Stimulated activated CD8-positive, alpha-beta memory T cell treated with anti-CD3 and anti-CD28 coated beads, Interleukin-12 subunit alpha, Interleukin-12 subunit beta, amount 100 ng/mL, for 24 hours (primary cell): Measurements from ENCODE around the gene LCLAT1.
"Not testable (repeated sequence)": the region's sequence is repeated elsewhere in the genome, so short reads cannot be mapped to it uniquely, and the experiment has no call there.

Source experiments
- DNase-seq: peaks from one replicate; pipeline ENCODE4 v3.0.0-alpha.2; 2020; ENCODE audit errors: extremely low read depth

LCLAT1 gene

GRCh38 chr2:30591186-30591585 lies 144.1 kb downstream of the LCLAT1 start:
- no peak for DNase-seq

GRCh38 chr2:30601375-30601774 lies 154.3 kb downstream of the LCLAT1 start:
- no peak for DNase-seq

- no peak for DNase-seq
Measured at GRCh38 chr2:30605197-30605596, 158.2 kb downstream of the LCLAT1 start.

GRCh38 chr2:30608643-30609042 lies 161.6 kb downstream of the LCLAT1 start:
- DNase-seq: no peak

GRCh38 chr2:30611583-30611982 lies 164.5 kb downstream of the LCLAT1 start:
- no peak for DNase-seq

GRCh38 chr2:30612371-30612770 lies 165.3 kb downstream of the LCLAT1 start:
- DNase-seq: no peak

GRCh38 chr2:30613001-30613400 lies 166.0 kb downstream of the LCLAT1 start:
- no peak for DNase-seq

GRCh38 chr2:30614227-30614626 lies 167.2 kb downstream of the LCLAT1 start:
- not testable (repeated sequence) for DNase-seq

- DNase-seq: no peak
Measured at GRCh38 chr2:30615926-30616325, 168.9 kb downstream of the LCLAT1 start.

GRCh38 chr2:30620102-30620501 lies 173.1 kb downstream of the LCLAT1 start:
- DNase-seq: no peak

- DNase-seq: no peak
Measured at GRCh38 chr2:30621836-30622235, 174.8 kb downstream of the LCLAT1 start.

GRCh38 chr2:30622452-30622851 lies 175.4 kb downstream of the LCLAT1 start:
- no peak for DNase-seq

GRCh38 chr2:30625276-30625675 lies 178.2 kb downstream of the LCLAT1 start:
- no peak for DNase-seq

GRCh38 chr2:30625701-30626100 lies 178.7 kb downstream of the LCLAT1 start:
- DNase-seq: no peak

- no peak for DNase-seq
Measured at GRCh38 chr2:30626397-30626796, 179.4 kb downstream of the LCLAT1 start.

- no peak for DNase-seq
Measured at GRCh38 chr2:30627151-30627550, 180.1 kb downstream of the LCLAT1 start.

- no peak for DNase-seq
Measured at GRCh38 chr2:30628341-30628740, 181.3 kb downstream of the LCLAT1 start.

- no peak for DNase-seq
Measured at GRCh38 chr2:30629866-30630265, 182.8 kb downstream of the LCLAT1 start.

GRCh38 chr2:30631051-30631671 lies 184.1 kb downstream of the LCLAT1 start:
- DNase-seq: no peak

GRCh38 chr2:30633039-30633438 lies 186.0 kb downstream of the LCLAT1 start:
- no peak for DNase-seq

- DNase-seq: no peak
Measured at GRCh38 chr2:30636311-30636710, 189.3 kb downstream of the LCLAT1 start.

GRCh38 chr2:30639836-30640235 lies 192.8 kb downstream of the LCLAT1 start:
- DNase-seq: no peak

GRCh38 chr2:30641765-30642345 lies 194.8 kb downstream of the LCLAT1 start:
- DNase-seq: no peak

- not testable (repeated sequence) for DNase-seq
Measured at GRCh38 chr2:30643013-30643412, 196.0 kb downstream of the LCLAT1 start.
